DOHH2 (cell line): ENCODE data around the gene GPC5.

ENCODE experiments used
- EZH2phosphoT487 ChIP-seq: fragments of 200-600 bp; sonication (generic); IDR thresholded peaks from 2 replicates; pipeline ENCODE4 v1.6.1; 2017; ENCODE audit warnings: borderline replicate concordance, mild to moderate bottlenecking, antibody characterized with exemption, low read length, moderate library complexity, mixed read lengths
- TF ChIP-seq, protein P1 (sequence below): fragments of 200-600 bp; sonication (generic); IDR thresholded peaks from one replicate; pipeline ENCODE4 v1.5.1; 2014; ENCODE audit warnings: antibody characterized with exemption, mild to moderate bottlenecking, low read depth, low read length; ENCODE audit not compliant: poor library complexity, severe bottlenecking

DNA sequence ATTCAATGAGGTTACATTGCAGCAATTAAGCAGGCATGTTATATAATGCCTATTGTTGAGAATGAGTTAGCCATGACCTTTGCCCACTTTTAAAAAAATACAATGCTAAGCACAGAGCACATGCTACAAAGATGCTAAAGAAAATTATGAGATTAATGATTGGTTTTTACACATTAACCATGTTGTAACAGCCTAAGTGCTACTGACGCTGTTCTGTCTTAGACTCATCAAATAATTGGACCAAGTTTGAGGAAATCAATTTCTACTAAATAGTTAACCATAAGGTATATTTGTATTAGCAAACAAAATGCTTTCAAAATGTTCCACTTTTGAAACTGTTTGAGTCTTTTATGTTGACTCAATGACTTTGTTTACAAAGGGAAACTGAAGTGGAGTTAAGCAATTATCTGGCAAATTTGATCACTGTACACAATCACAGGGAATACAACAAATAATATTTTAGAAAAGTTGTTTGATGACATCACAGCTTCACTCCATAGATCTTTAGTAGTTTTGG lies 36.6 kb upstream of the GPC5 start:
- TF ChIP-seq, protein P1, sequence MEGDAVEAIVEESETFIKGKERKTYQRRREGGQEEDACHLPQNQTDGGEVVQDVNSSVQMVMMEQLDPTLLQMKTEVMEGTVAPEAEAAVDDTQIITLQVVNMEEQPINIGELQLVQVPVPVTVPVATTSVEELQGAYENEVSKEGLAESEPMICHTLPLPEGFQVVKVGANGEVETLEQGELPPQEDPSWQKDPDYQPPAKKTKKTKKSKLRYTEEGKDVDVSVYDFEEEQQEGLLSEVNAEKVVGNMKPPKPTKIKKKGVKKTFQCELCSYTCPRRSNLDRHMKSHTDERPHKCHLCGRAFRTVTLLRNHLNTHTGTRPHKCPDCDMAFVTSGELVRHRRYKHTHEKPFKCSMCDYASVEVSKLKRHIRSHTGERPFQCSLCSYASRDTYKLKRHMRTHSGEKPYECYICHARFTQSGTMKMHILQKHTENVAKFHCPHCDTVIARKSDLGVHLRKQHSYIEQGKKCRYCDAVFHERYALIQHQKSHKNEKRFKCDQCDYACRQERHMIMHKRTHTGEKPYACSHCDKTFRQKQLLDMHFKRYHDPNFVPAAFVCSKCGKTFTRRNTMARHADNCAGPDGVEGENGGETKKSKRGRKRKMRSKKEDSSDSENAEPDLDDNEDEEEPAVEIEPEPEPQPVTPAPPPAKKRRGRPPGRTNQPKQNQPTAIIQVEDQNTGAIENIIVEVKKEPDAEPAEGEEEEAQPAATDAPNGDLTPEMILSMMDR, result no peak
- TF ChIP-seq EZH2phosphoT487, result no peak
